Endothelial cell of umbilical vein (primary cell): Measurements from ENCODE around the gene RPS6KA6. TPM values are rescaled to one million over a fixed set of nuclear protein-coding genes. Genes with fewer than 3 reads are reported as not detected.

Experiments used
- BruUV-seq: library from RNA; stranded (reverse); fragments of 400-500 nt; replicated peaks from 2 replicates; lab custom pipeline; 2021; lab: Mats Ljungman, UMichigan
- CTCF ChIA-PET: fragments of 300-600, 350-600 bp; sonication (Branson Sonifier 250); formaldehyde crosslinking; loops from one replicate; lab custom pipeline; 2021; ENCODE audit warnings: antibody characterized with exemption, inconsistent platforms; lab: Charles Lee
- POLR2A ChIA-PET: fragments of 300-600, 350-600 bp; sonication (Branson Sonifier 250); formaldehyde crosslinking; loops from one replicate; lab custom pipeline; 2021; ENCODE audit warnings: antibody characterized with exemption, inconsistent platforms; lab: Charles Lee
- DNase-seq: peaks from one replicate; pipeline ENCODE4 v3.0.0-alpha.2; 2011; ENCODE audit warnings: low read depth, low spot score
- FAIRE-seq: peaks from 2 replicates; lab custom pipeline; 2011; peaks lifted over from hg19 to GRCh38; lab: Jason Lieb, UNC
- H2AFZ ChIP-seq: 2 replicates; pipeline ENCODE4 v1.6.0; 2012; ENCODE audit warnings: low read depth, low read length, control low read depth, inconsistent platforms
- H3K27ac ChIP-seq: 2 replicates; pipeline ENCODE4 v1.5.1; 2011; ENCODE audit warnings: low read depth, mild to moderate bottlenecking, control low read depth, low read length, moderate library complexity; ENCODE audit not compliant: insufficient read depth
- H3K27me3 ChIP-seq, 2 experiments: 2 replicates each; pipeline versions ENCODE4 v1.6.0 to v1.6.1; 2011; ENCODE audit warnings: low read length in 2 of 2, mixed read lengths in 1 of 2; ENCODE audit not compliant: control insufficient read depth in 2 of 2, insufficient read depth in 2 of 2
- H3K36me3 ChIP-seq, 2 experiments: 2 replicates in 1 of 2; 3 replicates in 1 of 2; pipeline ENCODE4 v1.5.1; 2011; ENCODE audit warnings: low read length in 2 of 2, mild to moderate bottlenecking in 1 of 2, moderate library complexity in 1 of 2; ENCODE audit not compliant: control insufficient read depth in 2 of 2, insufficient read depth in 2 of 2; ENCODE audit errors: extremely low read depth in 1 of 2
- H3K4me1 ChIP-seq: 3 replicates; pipeline ENCODE4 v1.5.1; 2011; ENCODE audit warnings: mild to moderate bottlenecking, low read length; ENCODE audit not compliant: control insufficient read depth, insufficient read depth; ENCODE audit errors: extremely low read depth
- H3K4me2 ChIP-seq: 2 replicates; pipeline ENCODE4 v1.6.1; 2011; ENCODE audit warnings: low read length, control low read depth, mixed read lengths; ENCODE audit not compliant: insufficient read depth
- H3K4me3 ChIP-seq, 3 experiments: fragments of 200-600 bp in 1 of 3; sonication (generic), shearing (Covaris generic) in 1 of 3; replicated peaks in 1 of 3; 2 replicates each; pipeline ENCODE4 v1.5.1; 2011 to 2016; ENCODE audit warnings: control low read depth in 3 of 3, low read length in 3 of 3, mild to moderate bottlenecking in 2 of 3, inconsistent platforms in 1 of 3, low read depth in 1 of 3, moderate library complexity in 1 of 3; ENCODE audit not compliant: insufficient read depth in 1 of 3
- H3K79me2 ChIP-seq: 2 replicates; pipeline ENCODE4 v1.6.0; 2012; ENCODE audit warnings: low read length, inconsistent platforms; ENCODE audit not compliant: control insufficient read depth, insufficient read depth
- H3K9ac ChIP-seq: replicated peaks from 2 replicates; pipeline ENCODE3; 2011; ENCODE audit warnings: low read length, control low read depth; ENCODE audit not compliant: insufficient read depth; ENCODE audit errors: extremely low read depth
- H3K9me1 ChIP-seq: replicated peaks from 3 replicates; pipeline ENCODE4 v1.6.0; 2011; ENCODE audit warnings: mild to moderate bottlenecking, low read length; ENCODE audit not compliant: control insufficient read depth, insufficient read depth; ENCODE audit errors: extremely low read depth
- H3K9me3 ChIP-seq: replicated peaks from 2 replicates; pipeline ENCODE4 v1.5.1; 2012; ENCODE audit warnings: low read length, inconsistent platforms; ENCODE audit not compliant: control insufficient read depth, insufficient read depth
- H4K20me1 ChIP-seq: replicated peaks from 2 replicates; pipeline ENCODE3; 2011; ENCODE audit warnings: mild to moderate bottlenecking, low read length; ENCODE audit not compliant: control insufficient read depth, insufficient read depth; ENCODE audit errors: extremely low read depth
- CTCF ChIP-seq, 2 donors: IDR thresholded peaks; 1 replicate in 1 of 2; 2 replicates in 1 of 2; pipeline ENCODE4 v1.5.1; 2011; ENCODE audit warnings: low read length in 2 of 2, mild to moderate bottlenecking in 2 of 2, moderate library complexity in 2 of 2, control low read depth in 1 of 2, inconsistent platforms in 1 of 2, low read depth in 1 of 2; ENCODE audit not compliant: insufficient read depth in 1 of 2; ENCODE audit errors: extremely low read depth in 1 of 2
- EZH2 ChIP-seq: IDR thresholded peaks from 2 replicates; pipeline ENCODE4 v1.6.1; 2012; ENCODE audit warnings: borderline replicate concordance, low read depth, mild to moderate bottlenecking, moderate library complexity, low read length, inconsistent platforms; ENCODE audit not compliant: severe bottlenecking
- FOS ChIP-seq: IDR thresholded peaks from 2 replicates; pipeline ENCODE4 v1.6.1; 2011; ENCODE audit warnings: mild to moderate bottlenecking, low read length, moderate library complexity, borderline replicate concordance; ENCODE audit not compliant: insufficient read depth
- GATA2 ChIP-seq: IDR thresholded peaks from 2 replicates; pipeline ENCODE4 v1.7.0; 2011; ENCODE audit warnings: low read depth, mild to moderate bottlenecking, moderate library complexity, mixed read lengths, low read length; ENCODE audit not compliant: insufficient read length, insufficient read depth
- JUN ChIP-seq: IDR thresholded peaks from 2 replicates; pipeline ENCODE4 v1.6.1; 2011; ENCODE audit warnings: borderline replicate concordance, low read depth; ENCODE audit not compliant: insufficient read length, insufficient read depth
- MAX ChIP-seq: IDR thresholded peaks from 2 replicates; pipeline ENCODE4 v1.6.1; 2011; ENCODE audit not compliant: insufficient read depth, insufficient read length
- MYC ChIP-seq: IDR thresholded peaks from one replicate; pipeline ENCODE4 v1.6.1; 2011; ENCODE audit warnings: mild to moderate bottlenecking, low read depth, low read length
- POLR2A ChIP-seq: IDR thresholded peaks from 2 replicates; pipeline ENCODE4 v1.6.1; 2012; ENCODE audit warnings: low read depth, mild to moderate bottlenecking, control low read depth, low read length
- POLR2AphosphoS5 ChIP-seq: IDR thresholded peaks from 2 replicates; pipeline ENCODE4 v1.6.1; 2012; ENCODE audit warnings: low read depth, mild to moderate bottlenecking, control low read depth, low read length, moderate library complexity; ENCODE audit not compliant: insufficient read depth
- dilution Hi-C: fragments of 300-500 bp; cut with MboI; formaldehyde crosslinking; loops from one replicate; pipeline ENCODE4 v1.15.0; 2019; ENCODE audit warnings: low sequenced_read_pairs; ENCODE audit not compliant: extremely low pct_ligation_motif_present
- intact Hi-C: fragments of 100-400 bp; cut with micrococcal nuclease; formaldehyde crosslinking; loops from one replicate; pipeline ENCODE4 v1.10.0; 2022
- polyA plus RNA-seq, 4 experiments: library from polyadenylated mRNA; depleted of rRNA in 3 of 4; stranded (reverse) in 3 of 4; unstranded in 1 of 4; fragments of >200 nt; gene quantifications; 2 replicates each; pipeline versions ENCODE4 v1.2.1 to v1.2.3, GENCODE V29; 2011 to 2012; ENCODE audit warnings: missing spikeins in 1 of 4
- total RNA-seq: library from RNA; stranded (reverse); gene quantifications from 2 replicates; pipeline ENCODE4 v1.2.3, GENCODE V29; 2021

Gene RPS6KA6
- total and polyA plus RNA-seq, 2 donors (not counting 3 experiments of a cell fraction or from before 2014, with no cell fraction given) = 0.23 to 0.69 TPM

GRCh38 chrX:84047339-84047738 is 140.7 kb downstream of the RPS6KA6 start:
- TF ChIP-seq POLR2AphosphoS5 (no peak), CTCF (IDR thresholded peaks at IDR 0.05; ENCODE audit: extremely low read depth in 1 of 2, insufficient read depth in 1 of 2, low read depth in 1 of 2, low read length in 2 of 2) (no peak), POLR2A (no peak), MYC (no peak), FOS (no peak), EZH2 (no peak), MAX (no peak), GATA2 (no peak), JUN (no peak)
- Histone ChIP-seq H3K36me3 (no peaks in the 10 kb centered on the region), H3K4me2 (no peak overlapping the region), H3K4me3 (no peak overlapping the region), H3K27me3 (no peaks in the 10 kb centered on the region), H3K27ac (no peak overlapping the region), H2AFZ (no peak overlapping the region), H3K4me1 (no peaks in the 10 kb centered on the region), H3K9me3 (no peaks in the 10 kb centered on the region), H3K9ac (no peak overlapping the region), H4K20me1 (no peaks in the 10 kb centered on the region), H3K9me1 (no peaks in the 10 kb centered on the region), H3K79me2 (no peaks in the 10 kb centered on the region)
- DNase-seq = no peak
- BruUV-seq = no TSS peak
- no peak for FAIRE-seq
- POLR2A ChIA-PET = no interaction called here
- CTCF ChIA-PET = interaction anchor here (1.7 kb wide), 1 partner anchor 10 kb away, joined by 7 read pairs; no protein-coding TSS in a partner anchor
- intact Hi-C loops (loop anchor here (5.0 kb wide), 1 partner anchor 1005 kb away; no protein-coding TSS in a partner anchor), dilution Hi-C loops (no loop called here)
